ENCODE data around the gene TP53I13. TPM values are rescaled to one million over a fixed set of nuclear protein-coding genes. Genes with fewer than 3 reads are reported as not detected.

Gene TP53I13
- total RNA-seq, 1 experiment from 2014 or later, result 28.1 TPM

GRCh38 chr17:29591146-29591736 lies 22.7 kb downstream of the TP53I13 start:
- Histone ChIP-seq H3K23ac (ENCODE audit: insufficient read length, low read depth, low read length) (no peak overlapping the region), H2AK5ac (ENCODE audit: insufficient read length, low read length) (no peak overlapping the region), H2BK15ac (ENCODE audit: low read depth, low read length) (no peak overlapping the region), H3K79me1 (ENCODE audit: insufficient read depth, low read depth, low read length, poor library complexity, severe bottlenecking) (no peaks in the 10 kb centered on the region), H3K18ac (ENCODE audit: insufficient read length, low read depth, low read length) (no peak overlapping the region), H2BK5ac (ENCODE audit: insufficient read length, low read length) (no peak overlapping the region), H3T11ph (ENCODE audit: low read length) (no peak overlapping the region), H3K27me3 (ENCODE audit: insufficient read depth, low read length) (no peaks in the 10 kb centered on the region), H3K79me2 (ENCODE audit: insufficient read depth, low read length) (peaks cover 20% of the 10 kb centered on the region; the same call in 1 of the 2 replicates), H3K4ac (ENCODE audit: low read depth, low read length) (no peak overlapping the region), H3K9ac (ENCODE audit: extremely low read depth, insufficient read length, low read length) (no peak overlapping the region), H2BK12ac (ENCODE audit: insufficient read length, low read depth, low read length) (no peak overlapping the region), H3K56ac (ENCODE audit: insufficient read length, low read depth, low read length) (no peak overlapping the region), H4K8ac (replicated peaks; ENCODE audit: insufficient read length, low read depth, low read length) (no peak overlapping the region), H2AFZ (ENCODE audit: low read length) (peak overlapping the region; percentile 79), H3K4me1 (ENCODE audit: insufficient read depth, low read length) (peaks cover 5% of the 10 kb centered on the region; the same call in 1 of the 2 replicates), H4K5ac (ENCODE audit: insufficient read length, low read depth, low read length) (no peak overlapping the region), H3K4me2 (ENCODE audit: insufficient read depth, insufficient read length, low read length) (peak overlapping the region; percentile 69), H4K20me1 (ENCODE audit: control insufficient read depth, insufficient read depth, insufficient read length) (no peaks in the 10 kb centered on the region), H3K14ac (ENCODE audit: insufficient read depth, low read length) (no peak overlapping the region), H2BK120ac (ENCODE audit: low read depth, low read length, poor library complexity, severe bottlenecking) (no peak overlapping the region), H3K23me2 (ENCODE audit: insufficient read length, low read depth, low read length, poor library complexity, severe bottlenecking) (peaks cover 37% of the 10 kb centered on the region), H3K27ac (ENCODE audit: insufficient read length, low read depth, low read length) (no peak overlapping the region), H4K91ac (ENCODE audit: insufficient read length, low read depth, low read length) (no peak overlapping the region), H2BK20ac (ENCODE audit: low read depth, low read length, poor library complexity, severe bottlenecking) (no peak overlapping the region), H3K9me3 (ENCODE audit: control insufficient read depth, low read depth, low read length) (no peaks in the 10 kb centered on the region)
- peaks cover 42 to 60% of the 10 kb centered on the region in 2 experiments for H3K4me1 Mint-ChIP-seq
- peak overlapping the region; percentile 81 to 90 for H3K4me3 Mint-ChIP-seq
- H3K27ac Mint-ChIP-seq, result peak overlapping the region; percentile 28 to 95 (median 87); a peak in 5 of 7 replicates
- no CpG with 5 or more reads among the region's 31 CpGs for WGBS (ENCODE audit: extremely low coverage, insufficient read length, low lambda C conversion rate)
- DNase-seq, result no peak
- H3K9me3 Mint-ChIP-seq, result no peaks in the 10 kb centered on the region
- peaks cover 5% of the 10 kb centered on the region for H3K27me3 Mint-ChIP-seq (ENCODE audit: low read depth)
- H3K36me3 Mint-ChIP-seq (ENCODE audit: insufficient read depth in 1 of 3, low read depth in 3 of 3), result peaks cover 0 to 1% (median 0%) of the 10 kb centered on the region in 3 experiments; a peak in 1 of 7 replicates
- TF ChIP-seq, protein P1, sequence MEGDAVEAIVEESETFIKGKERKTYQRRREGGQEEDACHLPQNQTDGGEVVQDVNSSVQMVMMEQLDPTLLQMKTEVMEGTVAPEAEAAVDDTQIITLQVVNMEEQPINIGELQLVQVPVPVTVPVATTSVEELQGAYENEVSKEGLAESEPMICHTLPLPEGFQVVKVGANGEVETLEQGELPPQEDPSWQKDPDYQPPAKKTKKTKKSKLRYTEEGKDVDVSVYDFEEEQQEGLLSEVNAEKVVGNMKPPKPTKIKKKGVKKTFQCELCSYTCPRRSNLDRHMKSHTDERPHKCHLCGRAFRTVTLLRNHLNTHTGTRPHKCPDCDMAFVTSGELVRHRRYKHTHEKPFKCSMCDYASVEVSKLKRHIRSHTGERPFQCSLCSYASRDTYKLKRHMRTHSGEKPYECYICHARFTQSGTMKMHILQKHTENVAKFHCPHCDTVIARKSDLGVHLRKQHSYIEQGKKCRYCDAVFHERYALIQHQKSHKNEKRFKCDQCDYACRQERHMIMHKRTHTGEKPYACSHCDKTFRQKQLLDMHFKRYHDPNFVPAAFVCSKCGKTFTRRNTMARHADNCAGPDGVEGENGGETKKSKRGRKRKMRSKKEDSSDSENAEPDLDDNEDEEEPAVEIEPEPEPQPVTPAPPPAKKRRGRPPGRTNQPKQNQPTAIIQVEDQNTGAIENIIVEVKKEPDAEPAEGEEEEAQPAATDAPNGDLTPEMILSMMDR (conservative IDR thresholded peaks at IDR 0.05), result no peak

Measured in H9 (cell line).